H1 (cell line): ENCODE results near the gene ATAD3B.
"Not testable (repeated sequence)": the region's sequence is repeated elsewhere in the genome, so short reads cannot be mapped to it uniquely, and the experiment has no call there.

ENCODE experiments used
- GABPA ChIP-seq: IDR thresholded peaks from 2 replicates; pipeline ENCODE4 v1.6.1; 2011; ENCODE audit warnings: mild to moderate bottlenecking, low read length, moderate library complexity, borderline replicate concordance; ENCODE audit not compliant: insufficient read depth
- KDM1A ChIP-seq: fragments of 200-600, 300-600 bp; sonication (generic); IDR thresholded peaks from 2 replicates; pipeline ENCODE4 v1.7.1; 2016; ENCODE audit warnings: mild to moderate bottlenecking, low read length, borderline replicate concordance
- MAFK ChIP-seq: IDR thresholded peaks from 2 replicates; pipeline ENCODE4 v1.6.1; 2012; ENCODE audit warnings: low read depth, mild to moderate bottlenecking, improper control_type of control experiment, low read length
- POLR2AphosphoS5 ChIP-seq: IDR thresholded peaks from 2 replicates; pipeline ENCODE4 v1.6.1; 2011; ENCODE audit warnings: low read depth, low read length
- RAD21 ChIP-seq, 2 experiments: IDR thresholded peaks in 1 of 2; conservative IDR thresholded peaks in 1 of 2; 2 replicates each; pipeline ENCODE4 v1.6.1; 2011; ENCODE audit warnings: low read depth in 2 of 2, low read length in 2 of 2, improper control_type of control experiment in 1 of 2, inconsistent platforms in 1 of 2, mild to moderate bottlenecking in 1 of 2, moderate library complexity in 1 of 2
- SIN3A ChIP-seq, 2 experiments: IDR thresholded peaks in 1 of 2; conservative IDR thresholded peaks in 1 of 2; 2 replicates each; pipeline ENCODE4 v1.6.1; 2011 to 2012; ENCODE audit warnings: low read length in 2 of 2, improper control_type of control experiment in 1 of 2, low read depth in 1 of 2, mild to moderate bottlenecking in 1 of 2
- TAF1 ChIP-seq: IDR thresholded peaks from 2 replicates; pipeline ENCODE4 v1.6.1; 2011; ENCODE audit warnings: mild to moderate bottlenecking, low read depth, low read length
- TCF12 ChIP-seq: IDR thresholded peaks from 2 replicates; pipeline ENCODE4 v1.6.1; 2011; ENCODE audit warnings: low read depth, mild to moderate bottlenecking, low read length
- ZNF274 ChIP-seq: IDR thresholded peaks from 2 replicates; pipeline ENCODE4 v1.7.0; 2012; ENCODE audit warnings: low read length, borderline replicate concordance; ENCODE audit errors: extremely low read depth
- TF ChIP-seq, protein P1 (sequence below), 3 experiments: IDR thresholded peaks; 1 replicate in 2 of 3; 2 replicates in 1 of 3; pipeline versions ENCODE4 v1.5.1 to v1.6.1; 2011; ENCODE audit warnings: low read length in 3 of 3, mild to moderate bottlenecking in 3 of 3, inconsistent platforms in 2 of 3, low read depth in 1 of 3, moderate library complexity in 1 of 3; ENCODE audit not compliant: insufficient read depth in 1 of 3; ENCODE audit errors: control extremely low read depth in 1 of 3

DNA sequence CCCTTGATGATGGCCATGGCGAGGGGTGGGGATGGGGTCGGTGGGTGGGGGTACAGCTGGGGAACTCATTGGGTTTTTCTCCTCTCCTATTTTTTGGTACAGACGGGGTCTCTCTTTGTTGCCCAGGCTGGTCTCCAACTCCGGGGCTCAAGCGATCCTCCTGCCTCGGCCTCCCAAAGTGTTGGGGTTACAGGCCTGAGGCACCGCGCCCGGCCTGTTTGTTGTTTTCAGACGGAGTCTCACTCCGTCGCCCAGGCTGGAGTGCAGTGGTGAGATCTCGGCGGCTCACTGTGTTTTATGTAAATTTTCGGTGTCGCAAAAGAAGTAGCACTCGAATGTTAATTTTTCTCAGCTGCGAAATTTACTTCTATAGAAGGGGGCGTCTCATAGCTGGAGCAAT is 24.9 kb upstream of the ATAD3B start:
- TF ChIP-seq, protein P1, sequence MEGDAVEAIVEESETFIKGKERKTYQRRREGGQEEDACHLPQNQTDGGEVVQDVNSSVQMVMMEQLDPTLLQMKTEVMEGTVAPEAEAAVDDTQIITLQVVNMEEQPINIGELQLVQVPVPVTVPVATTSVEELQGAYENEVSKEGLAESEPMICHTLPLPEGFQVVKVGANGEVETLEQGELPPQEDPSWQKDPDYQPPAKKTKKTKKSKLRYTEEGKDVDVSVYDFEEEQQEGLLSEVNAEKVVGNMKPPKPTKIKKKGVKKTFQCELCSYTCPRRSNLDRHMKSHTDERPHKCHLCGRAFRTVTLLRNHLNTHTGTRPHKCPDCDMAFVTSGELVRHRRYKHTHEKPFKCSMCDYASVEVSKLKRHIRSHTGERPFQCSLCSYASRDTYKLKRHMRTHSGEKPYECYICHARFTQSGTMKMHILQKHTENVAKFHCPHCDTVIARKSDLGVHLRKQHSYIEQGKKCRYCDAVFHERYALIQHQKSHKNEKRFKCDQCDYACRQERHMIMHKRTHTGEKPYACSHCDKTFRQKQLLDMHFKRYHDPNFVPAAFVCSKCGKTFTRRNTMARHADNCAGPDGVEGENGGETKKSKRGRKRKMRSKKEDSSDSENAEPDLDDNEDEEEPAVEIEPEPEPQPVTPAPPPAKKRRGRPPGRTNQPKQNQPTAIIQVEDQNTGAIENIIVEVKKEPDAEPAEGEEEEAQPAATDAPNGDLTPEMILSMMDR (IDR thresholded peaks at IDR 0.05; ENCODE audit: control extremely low read depth in 1 of 3, insufficient read depth in 1 of 3, low read depth in 1 of 3, low read length in 3 of 3) = not testable (repeated sequence)
- not testable (repeated sequence) for TF ChIP-seq ZNF274; TCF12; KDM1A; GABPA; SIN3A (conservative IDR thresholded peaks at IDR 0.05 in 1 of 2, IDR thresholded peaks at IDR 0.05 in 1 of 2; ENCODE audit: low read depth in 1 of 2, low read length in 2 of 2); RAD21 (IDR thresholded peaks at IDR 0.05 in 1 of 2, conservative IDR thresholded peaks at IDR 0.05 in 1 of 2; ENCODE audit: low read depth in 2 of 2, low read length in 2 of 2); TAF1; POLR2AphosphoS5; MAFK
